Cardiac muscle cell (in vitro differentiated cells and primary cell): ENCODE data around the gene DDX3X. TPM values are rescaled to one million over a fixed set of nuclear protein-coding genes. Genes with fewer than 3 reads are reported as not detected.
A peak's percentile ranks its signal among the peaks of the same experiment; 100 is the strongest.

Experiments
- DNase-seq, 2 donors: peaks; one replicate each; pipeline versions ENCODE4 v3.0.0 to v3.0.0-alpha.2; 2010 to 2017; ENCODE audit warnings: low read depth in 1 of 2, low spot score in 1 of 2
- H3K27ac ChIP-seq: fragments of 200-600 bp; sonication (generic); 2 replicates; pipeline ENCODE4 v1.5.1; 2016
- H3K27me3 ChIP-seq: fragments of 200-600 bp; sonication (generic); 2 replicates; pipeline ENCODE4 v1.6.0; 2016; ENCODE audit warnings: control low read depth
- H3K36me3 ChIP-seq: fragments of 200-600 bp; sonication (generic); 2 replicates; pipeline ENCODE4 v1.5.1; 2016; ENCODE audit warnings: control low read depth
- H3K4me1 ChIP-seq: fragments of 200-600 bp; sonication (generic); 2 replicates; pipeline ENCODE4 v1.8.1; 2017; ENCODE audit warnings: low read depth, mild to moderate bottlenecking, mixed run types
- H3K4me3 ChIP-seq: fragments of 200-600 bp; sonication (generic); 2 replicates; pipeline ENCODE4 v1.5.1; 2016; ENCODE audit warnings: mild to moderate bottlenecking
- H3K9me3 ChIP-seq: fragments of 200-600 bp; sonication (generic); 2 replicates; pipeline ENCODE4 v1.5.1; 2017; ENCODE audit warnings: low read depth, mild to moderate bottlenecking, control low read depth
- CTCF ChIP-seq: IDR thresholded peaks from 2 replicates; pipeline ENCODE4 v1.5.1; 2012; ENCODE audit warnings: low read depth, mild to moderate bottlenecking, low read length
- polyA plus RNA-seq: library from polyadenylated mRNA; unstranded; fragments of >200 nt; fragmentation: Nextera tagmentation; extraction: Ambion mirVana; gene quantifications from 2 replicates; pipeline ENCODE4 v1.2.1, GENCODE V29; 2016
- total RNA-seq: library from RNA; depleted of rRNA; stranded (reverse); fragments of >200 nt; gene quantifications from 2 replicates; pipeline ENCODE4 v1.2.3, GENCODE V29; 2016

Gene DDX3X
- total and polyA plus RNA-seq, 2 experiments from 2014 or later: 95.5 to 140 TPM

GRCh38 chrX:41335198-41335957 is 1.4 kb downstream of the DDX3X start:
- no peak for TF ChIP-seq CTCF
- no peaks in the 10 kb centered on the region for H3K27me3 ChIP-seq
- H3K27ac ChIP-seq: peak overlapping the region; percentile 99
- DNase-seq: no peak
- peaks cover 18% of the 10 kb centered on the region for H3K4me1 ChIP-seq
- peaks cover 4% of the 10 kb centered on the region for H3K36me3 ChIP-seq
- no peaks in the 10 kb centered on the region for H3K9me3 ChIP-seq
- peak overlapping the region; percentile 59 for H3K4me3 ChIP-seq

- DNase-seq: no peak
- peaks cover 4% of the 10 kb centered on the region for H3K36me3 ChIP-seq
- peak overlapping the region; percentile 99 for H3K27ac ChIP-seq
- H3K27me3 ChIP-seq: no peaks in the 10 kb centered on the region
- peak overlapping the region; percentile 59 for H3K4me3 ChIP-seq
- TF ChIP-seq CTCF: no peak
- no peaks in the 10 kb centered on the region for H3K9me3 ChIP-seq
- peaks cover 18% of the 10 kb centered on the region for H3K4me1 ChIP-seq
Observed at GRCh38 chrX:41335958-41336331, 2.0 kb downstream of the DDX3X start.

GRCh38 chrX:41336447-41336846 is 2.5 kb downstream of the DDX3X start:
- TF ChIP-seq CTCF: no peak
- peaks cover 18% of the 10 kb centered on the region for H3K4me1 ChIP-seq
- H3K27ac ChIP-seq: no peak overlapping the region
- no peaks in the 10 kb centered on the region for H3K9me3 ChIP-seq
- no peaks in the 10 kb centered on the region for H3K27me3 ChIP-seq
- peak overlapping the region; percentile 59 for H3K4me3 ChIP-seq
- H3K36me3 ChIP-seq: peaks cover 6% of the 10 kb centered on the region
- DNase-seq: no peak

- Histone ChIP-seq H3K9me3 (no peaks in the 10 kb centered on the region), H3K27me3 (no peaks in the 10 kb centered on the region), H3K4me1 (peaks cover 15% of the 10 kb centered on the region), H3K4me3 (peak overlapping the region; percentile 59), H3K36me3 (peaks cover 13% of the 10 kb centered on the region), H3K27ac (no peak overlapping the region)
- DNase-seq: no peak
- no peak for TF ChIP-seq CTCF
Observed at GRCh38 chrX:41337140-41337539, 3.2 kb downstream of the DDX3X start.

- H3K4me1 ChIP-seq: peaks cover 15% of the 10 kb centered on the region
- H3K27me3 ChIP-seq: no peaks in the 10 kb centered on the region
- H3K9me3 ChIP-seq: no peaks in the 10 kb centered on the region
- no peak for TF ChIP-seq CTCF
- H3K4me3 ChIP-seq: no peak overlapping the region
- H3K36me3 ChIP-seq: peaks cover 26% of the 10 kb centered on the region
- DNase-seq: no peak
- H3K27ac ChIP-seq: no peak overlapping the region
Observed at GRCh38 chrX:41338436-41338835, 4.5 kb downstream of the DDX3X start.
